Measurements from ENCODE around the gene PCDH9. TPM values are rescaled to one million over a fixed set of nuclear protein-coding genes. Genes with fewer than 3 reads are reported as not detected.
A peak's percentile ranks its signal among the peaks of the same experiment; 100 is the strongest.

PCDH9 gene
- total RNA-seq, 1 experiment from 2014 or later = 0.12 TPM

DNA sequence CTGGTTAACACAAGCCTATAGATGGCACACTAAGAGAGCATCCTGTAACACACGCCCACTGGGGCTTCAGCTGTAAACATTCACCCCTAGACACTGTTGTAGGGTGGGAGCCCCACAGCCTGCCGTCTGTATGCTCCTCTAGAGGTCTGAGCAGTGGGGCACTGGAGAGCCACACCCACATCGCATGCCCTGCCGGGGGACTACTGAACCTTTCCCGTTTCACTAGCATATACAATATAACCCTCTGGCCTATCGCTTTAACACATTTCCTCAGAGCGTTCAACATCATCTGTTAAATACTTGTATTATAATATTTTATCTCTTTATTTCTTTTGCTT, 73.4 kb downstream of the PCDH9 start:
- no peak for DNase-seq (ENCODE audit: low read depth)

DNA sequence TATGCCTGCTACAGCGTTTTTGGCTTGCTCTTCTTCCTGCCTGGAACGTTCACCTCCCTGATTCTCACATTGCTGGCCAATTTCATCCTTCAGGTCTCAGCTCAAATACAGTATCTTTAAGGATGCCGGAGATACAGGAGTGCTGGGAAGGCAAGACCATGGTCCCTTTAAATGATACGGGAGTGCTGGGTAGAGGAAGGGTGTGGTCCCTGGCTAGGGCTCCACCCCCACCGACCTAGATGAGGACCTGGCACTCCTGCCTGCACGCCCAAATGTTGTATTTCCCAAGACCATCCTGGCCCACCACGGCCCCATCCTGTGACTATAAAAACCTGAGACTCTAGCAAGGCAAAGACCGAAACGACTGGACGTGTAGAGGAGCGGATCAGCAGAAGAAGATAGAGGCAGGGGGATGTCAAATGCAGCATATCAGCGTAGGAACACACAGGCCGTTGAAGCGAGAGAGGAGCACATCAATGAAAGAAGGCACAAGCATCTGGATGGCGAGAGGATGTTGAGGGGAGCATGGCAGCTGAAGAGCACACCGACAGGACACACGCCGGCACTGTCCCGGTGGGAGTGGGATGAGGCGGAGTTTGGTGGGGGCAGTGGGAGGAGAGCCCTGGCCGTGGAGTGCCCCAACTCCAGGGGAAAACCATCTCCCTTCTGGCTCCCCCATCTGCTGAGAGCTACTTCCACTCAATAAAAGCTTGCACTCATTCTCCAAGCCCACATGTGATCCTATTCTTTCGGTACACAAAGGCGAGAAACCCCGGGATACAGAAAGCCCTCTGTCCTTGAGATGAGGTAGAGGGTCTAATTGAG, 74.0 kb downstream of the PCDH9 start:
- no peak for DNase-seq (ENCODE audit: low read depth)

DNA sequence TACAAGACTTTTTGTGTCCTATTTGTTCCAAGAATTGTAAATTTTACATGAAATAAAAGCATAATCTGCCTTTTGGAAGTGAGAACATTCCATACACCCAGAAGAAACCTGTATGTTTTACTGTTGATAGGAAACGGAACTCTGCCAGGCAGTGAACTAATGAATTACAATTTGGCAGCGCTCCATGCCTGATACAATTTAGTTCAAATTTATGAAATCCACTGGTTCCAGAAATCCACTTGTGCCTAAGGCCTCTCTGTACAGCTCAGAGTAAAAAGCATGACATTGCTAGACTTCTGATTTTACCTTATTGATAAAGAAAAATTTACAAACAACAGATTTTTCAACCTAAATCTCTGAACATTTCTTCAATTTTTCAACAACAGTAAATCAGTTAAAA, 78.1 kb downstream of the PCDH9 start:
- DNase-seq (ENCODE audit: low read depth) = no peak

DNA sequence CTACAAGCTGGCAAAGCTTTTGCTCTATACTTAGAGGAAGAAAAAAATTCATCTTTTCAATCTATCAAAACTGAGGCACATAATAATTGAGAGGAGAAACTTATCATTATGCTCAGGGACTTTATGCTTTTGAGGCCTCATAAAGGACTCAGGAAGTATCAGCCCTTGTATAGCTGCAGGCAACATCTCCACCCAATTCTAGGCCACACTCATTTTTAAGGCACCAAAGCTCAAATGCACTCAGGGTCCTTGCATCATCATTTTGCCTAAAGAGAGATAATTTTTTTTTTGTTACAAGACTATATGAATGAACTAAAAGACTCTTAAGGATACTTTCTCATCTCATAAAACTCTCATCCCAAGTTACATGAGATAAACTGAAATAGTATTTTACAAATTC, 78.5 kb downstream of the PCDH9 start:
- no peak for DNase-seq (ENCODE audit: low read depth)

DNA sequence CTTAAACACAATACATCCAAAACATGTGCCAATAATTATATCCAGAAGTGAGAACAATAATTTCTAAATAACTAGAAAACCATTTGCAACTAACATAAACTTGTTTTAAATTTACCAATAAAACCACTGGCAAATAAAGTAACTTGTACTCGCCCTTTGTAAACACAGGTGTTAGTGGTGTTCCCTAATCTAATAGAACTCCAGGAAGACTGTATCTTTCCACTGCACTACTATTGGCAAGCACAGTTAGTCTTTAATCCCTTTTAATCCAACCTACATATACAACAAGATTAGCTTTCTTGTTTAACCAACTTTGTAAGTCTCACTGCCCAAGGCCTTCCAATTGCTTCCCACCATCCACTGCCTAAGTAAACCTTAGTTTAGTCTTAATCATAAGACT, 79.5 kb downstream of the PCDH9 start:
- DNase-seq (ENCODE audit: low read depth) = no peak

DNA sequence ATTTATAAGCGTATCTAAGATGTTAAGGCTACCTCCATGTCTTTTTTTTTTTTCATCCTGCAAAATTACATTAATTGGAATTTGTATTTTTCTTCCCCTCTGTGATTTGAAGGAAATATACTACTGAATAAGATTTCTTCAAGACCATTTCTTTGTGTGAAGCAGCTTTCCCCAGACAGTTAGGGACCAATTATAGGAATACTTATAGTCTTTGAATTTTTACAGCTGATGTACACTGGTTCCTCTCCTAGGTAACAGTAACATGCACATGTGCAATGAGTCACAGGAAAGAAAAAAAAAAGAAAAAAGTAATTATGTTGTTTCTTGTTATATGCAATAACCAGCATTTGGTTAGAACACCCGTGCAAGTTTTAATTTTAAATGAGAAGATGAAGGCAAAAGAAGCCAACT, 82.0 kb downstream of the PCDH9 start:
- DNase-seq (ENCODE audit: low read depth) = no peak

DNA sequence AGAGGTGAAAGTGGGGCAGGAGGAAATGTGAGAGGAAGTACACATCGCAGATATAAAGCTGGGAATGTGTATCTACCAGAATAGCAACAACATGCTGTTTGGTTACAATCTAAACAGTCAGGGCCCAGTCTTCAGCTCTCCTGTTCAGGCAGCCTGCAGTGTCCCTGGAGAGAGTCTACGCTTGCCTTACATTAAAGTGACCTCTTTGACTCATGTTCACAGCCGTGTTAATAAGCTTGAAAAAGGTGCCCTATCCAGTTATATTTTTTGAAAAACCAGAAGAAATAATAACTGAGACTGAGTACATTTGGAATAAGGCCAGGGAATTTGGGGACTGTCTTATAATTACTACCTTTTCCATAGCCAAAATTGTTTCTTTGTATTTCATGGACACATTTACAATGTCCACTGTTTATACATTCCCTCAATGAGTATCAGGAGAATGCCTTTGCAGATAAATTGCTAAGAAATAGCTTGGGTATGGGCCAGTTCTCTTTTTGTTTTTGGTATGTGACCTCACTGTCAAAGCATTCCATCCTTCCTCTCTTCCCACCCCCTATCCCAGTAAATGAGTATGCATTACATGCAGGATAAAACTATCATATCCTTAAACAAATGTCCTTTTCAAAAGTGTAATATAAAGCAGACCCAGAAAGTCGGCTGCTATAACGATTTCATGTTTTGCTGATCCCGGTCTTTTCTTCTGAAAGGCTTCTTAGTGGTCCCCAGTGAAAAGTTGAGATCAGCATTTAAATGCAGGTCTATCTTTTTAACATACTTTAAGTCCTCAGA, 82.6 kb downstream of the PCDH9 start:
- DNase-seq (ENCODE audit: low read depth) = peak; percentile 2

DNA sequence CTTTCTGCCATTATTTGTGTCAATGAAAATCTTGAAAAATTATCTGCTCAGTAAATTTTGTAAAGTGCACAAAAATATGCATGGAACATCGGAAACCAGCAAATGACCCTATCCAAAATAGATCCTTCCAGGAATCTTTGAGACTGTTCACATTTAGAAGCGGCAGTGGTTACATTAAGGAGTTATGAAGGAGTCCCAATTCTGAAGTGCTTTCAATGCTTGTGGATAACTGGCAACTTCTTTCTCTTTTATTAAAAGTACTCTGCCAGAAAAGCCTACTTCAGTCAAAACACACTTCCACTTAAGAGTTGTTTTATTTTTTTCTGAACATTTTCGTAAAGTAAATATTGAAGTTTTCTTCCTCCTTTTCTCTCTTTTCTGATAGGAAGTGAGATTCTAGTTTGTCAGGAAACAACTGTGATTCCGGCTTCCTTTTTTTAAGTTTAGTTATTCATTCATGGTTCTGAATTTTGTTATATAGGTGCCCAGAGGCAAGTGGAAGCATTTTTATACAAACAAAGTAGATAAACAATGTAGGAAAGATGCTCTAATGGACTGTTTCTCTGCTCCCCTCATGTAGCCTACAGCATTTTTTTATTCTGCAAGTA, 83.5 kb downstream of the PCDH9 start:
- DNase-seq (ENCODE audit: low read depth) = no peak

DNA sequence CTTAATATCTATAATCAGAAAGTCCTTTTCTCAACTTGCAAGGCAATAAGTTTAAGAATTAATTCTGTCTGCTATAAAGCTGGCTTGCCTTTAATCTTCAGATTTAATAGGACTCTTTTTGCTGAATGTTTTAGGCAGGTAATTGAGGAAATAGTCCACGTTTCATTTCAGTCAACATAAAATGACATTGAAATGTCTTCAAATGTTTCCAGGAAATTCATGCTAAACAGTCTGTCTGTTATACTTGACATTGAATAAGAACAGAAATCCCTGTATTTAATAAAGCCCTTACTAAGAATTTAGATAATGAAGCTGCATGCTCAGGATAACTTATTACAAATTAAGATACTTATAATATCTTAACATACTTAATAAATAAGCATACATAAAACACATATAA, 84.2 kb downstream of the PCDH9 start:
- DNase-seq (ENCODE audit: low read depth) = no peak

DNA sequence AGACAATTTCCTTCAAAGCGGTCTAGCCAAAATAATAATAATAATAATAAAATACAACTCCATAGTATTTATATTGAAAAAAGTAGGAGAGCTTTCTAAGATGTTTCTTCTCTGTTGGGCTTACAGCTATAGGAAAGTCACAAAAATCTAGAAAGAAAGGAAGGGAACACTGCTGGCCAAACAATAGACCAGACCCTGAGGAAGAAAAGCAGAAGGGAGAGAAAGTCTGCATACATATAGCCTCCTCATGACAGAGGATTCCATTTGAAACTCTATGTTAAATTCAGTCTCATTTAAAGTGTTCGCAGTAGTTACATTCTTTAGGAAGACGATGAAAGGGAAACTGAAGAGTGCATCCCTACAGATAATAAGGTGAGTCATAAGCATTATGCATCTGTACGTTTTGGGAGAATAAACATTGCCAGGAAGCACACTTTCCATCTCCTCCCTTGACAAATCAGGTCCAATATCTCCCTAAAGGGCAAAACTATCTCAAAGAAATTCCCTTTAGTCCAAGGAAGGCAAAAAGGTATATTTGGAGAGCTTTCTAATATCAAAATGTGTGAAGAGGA, 86.5 kb downstream of the PCDH9 start:
- no peak for DNase-seq (ENCODE audit: low read depth)

DNA sequence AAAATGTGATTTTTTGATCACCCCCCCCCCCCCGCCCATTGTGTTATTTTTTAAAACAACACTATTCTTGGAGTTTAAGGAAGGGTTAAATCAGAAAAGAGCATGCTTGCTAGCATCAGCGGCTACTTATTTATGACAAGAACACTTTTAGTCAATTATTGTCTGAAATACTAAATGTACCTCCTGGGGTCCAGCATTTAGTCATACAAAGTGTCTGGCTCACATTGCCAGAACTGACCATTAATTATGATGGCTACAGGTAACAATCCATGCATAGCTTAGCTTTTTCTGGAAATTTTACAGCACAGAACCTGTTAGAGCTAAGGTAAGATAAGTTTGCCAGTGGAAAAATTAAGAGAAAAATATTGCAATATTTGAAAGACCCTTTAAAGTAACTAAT, 90.1 kb downstream of the PCDH9 start:
- no peak for DNase-seq (ENCODE audit: low read depth)

DNA sequence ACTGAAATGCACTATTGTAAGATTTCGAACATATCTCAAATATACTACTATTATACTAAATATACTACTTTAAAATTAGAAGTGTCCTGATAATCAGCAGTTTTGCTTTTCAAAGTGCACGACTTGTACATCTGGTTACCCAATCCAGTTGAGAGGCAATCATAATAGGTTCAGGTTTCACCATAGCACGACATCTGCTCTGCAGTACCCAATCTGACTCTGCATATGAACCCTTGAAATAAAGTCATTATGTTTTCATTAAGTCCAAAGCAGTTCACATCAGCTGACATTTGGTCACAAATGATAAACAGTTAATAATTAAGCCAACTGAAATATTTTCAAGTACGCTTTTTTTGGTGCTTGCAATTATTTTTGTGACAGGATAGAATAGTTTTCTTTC, 90.6 kb downstream of the PCDH9 start:
- DNase-seq (ENCODE audit: low read depth) = no peak

DNA sequence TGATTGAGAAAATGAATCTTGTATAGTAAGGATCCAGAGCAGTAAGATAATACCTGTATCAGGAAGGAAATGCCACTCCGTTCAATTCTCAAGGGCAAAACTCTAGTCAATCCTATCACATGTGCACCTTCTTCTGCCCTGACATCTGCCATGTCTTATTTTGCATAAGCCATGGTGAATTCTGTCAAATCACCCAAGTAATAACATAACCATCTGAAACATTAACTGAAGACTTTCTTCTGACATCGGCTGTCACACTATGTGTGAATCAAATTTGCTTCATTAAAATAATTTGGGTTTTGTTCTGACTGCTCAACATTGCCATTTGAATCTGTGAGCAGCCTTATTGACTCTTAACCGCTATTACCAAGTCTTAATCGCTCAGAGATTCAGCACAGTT, 91.2 kb downstream of the PCDH9 start:
- DNase-seq (ENCODE audit: low read depth) = no peak

DNA sequence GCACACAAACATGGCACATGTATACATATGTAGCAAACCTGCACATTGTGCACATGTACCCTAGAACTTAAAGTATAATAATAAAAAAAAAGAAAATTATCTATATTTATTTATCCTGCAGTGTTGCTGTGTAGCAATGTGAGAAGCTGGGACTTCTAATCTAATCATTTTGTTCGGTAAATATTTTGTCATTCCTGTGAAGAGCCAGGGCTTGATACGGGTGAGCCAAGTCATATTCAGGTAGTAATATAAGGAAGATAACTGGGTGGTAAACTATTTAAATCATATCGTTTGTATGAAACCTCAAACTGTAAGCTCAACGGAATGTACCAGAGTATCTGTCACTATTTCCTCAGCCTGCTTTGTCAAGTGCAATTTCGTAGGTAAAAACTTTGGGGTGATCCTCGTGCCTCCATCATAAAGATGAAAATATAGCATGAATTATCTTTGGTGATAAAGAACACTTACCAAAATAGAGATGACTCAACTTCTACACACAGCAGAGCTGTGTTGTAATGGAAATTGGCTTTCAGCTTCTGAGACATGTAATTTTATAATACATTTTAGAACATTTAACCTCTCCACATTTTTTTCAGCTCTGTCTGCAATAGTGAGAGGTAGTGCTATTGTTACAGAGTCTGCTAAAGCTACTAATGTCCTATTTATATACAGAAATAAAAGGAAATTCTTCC, 92.9 kb downstream of the PCDH9 start:
- DNase-seq (ENCODE audit: low read depth) = no peak

DNA sequence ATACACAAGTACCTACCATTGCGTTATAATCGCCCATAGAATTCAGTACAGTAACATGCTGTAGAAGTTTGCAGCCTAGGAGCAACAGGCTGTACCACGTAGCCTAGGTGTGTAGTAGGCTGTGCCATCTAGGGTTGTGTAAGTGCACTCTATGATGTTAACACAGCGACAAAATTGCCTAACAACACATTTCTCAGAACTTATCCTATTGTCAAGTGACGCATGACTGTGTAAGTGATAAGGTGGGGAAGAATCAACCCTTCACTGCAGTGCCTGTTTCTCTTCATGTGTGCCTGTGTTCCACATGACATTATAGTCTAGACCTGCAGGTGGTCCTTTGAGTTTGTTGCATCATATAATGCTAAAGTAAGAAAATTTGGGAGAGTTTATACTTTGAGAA, 94.0 kb downstream of the PCDH9 start:
- DNase-seq (ENCODE audit: low read depth) = no peak

DNA sequence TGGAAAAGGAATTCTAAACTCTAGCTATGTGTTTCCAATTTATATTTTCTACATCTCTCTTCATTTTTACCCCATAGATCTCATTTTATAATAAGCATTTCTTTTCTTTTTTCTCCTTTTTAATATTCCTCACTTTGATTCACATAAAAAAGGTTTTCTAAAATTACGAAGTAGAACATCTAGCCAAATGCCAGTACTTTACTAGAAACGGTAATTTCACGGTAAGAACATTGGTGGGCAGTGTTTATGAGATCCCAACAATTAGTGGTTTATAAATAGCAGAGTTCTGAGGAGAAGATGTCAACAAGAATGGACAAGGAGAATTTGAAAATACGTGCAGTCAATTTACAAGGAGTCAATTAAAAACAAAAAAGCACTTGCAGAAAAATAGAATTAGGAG, 94.8 kb downstream of the PCDH9 start:
- no peak for DNase-seq (ENCODE audit: low read depth)

DNA sequence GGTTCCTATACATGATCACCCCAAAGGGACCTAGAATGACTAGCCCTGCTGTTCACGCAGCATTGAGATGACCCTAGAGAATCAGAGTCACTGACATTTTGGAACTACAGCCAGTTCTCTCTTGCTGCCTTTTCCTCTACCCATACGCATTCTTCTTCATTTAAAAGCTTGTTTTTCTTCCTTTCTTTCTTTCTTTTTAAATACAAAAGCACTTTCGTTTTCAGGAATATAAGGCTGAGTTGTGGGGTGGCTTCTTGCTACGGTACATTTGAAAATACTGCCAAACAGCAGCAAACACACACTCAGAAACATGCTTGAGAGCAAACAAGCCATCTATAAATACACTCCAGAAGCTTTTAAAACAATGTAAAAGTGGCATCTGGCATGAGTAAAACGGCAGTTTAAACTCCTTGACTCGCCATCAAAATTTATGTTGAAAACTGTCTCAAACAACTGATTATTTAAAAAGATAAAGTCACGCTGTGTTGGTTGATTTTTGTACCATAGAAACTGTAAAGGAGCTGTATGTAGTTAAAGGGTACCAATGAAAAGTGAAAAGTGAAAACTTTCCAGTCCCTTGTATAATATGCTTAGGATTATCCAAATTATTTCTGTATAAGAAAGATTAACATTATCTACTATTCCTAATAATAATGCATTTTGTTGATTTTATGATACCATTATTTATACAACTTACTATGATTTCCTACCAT, 95.6 kb downstream of the PCDH9 start:
- no peak for DNase-seq (ENCODE audit: low read depth)

DNA sequence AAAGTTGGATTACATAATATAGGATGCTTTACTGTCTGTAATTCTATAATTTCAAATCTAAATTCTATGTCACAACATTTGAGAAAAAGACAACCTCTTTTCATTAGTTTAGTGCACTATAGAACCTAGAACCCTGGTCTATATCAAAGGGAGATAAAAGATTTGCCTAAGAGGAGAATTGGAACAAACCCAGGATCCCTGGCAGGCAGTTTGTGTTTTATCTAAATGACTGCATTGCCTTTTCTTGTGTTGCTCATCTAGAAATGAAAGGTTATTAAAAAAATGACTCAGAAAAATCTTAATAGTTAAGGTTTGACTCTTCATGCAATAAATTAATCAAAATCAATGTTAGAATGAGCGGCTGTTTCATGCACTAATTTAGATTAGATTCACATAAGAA, 96.7 kb downstream of the PCDH9 start:
- no peak for DNase-seq (ENCODE audit: low read depth)

DNA sequence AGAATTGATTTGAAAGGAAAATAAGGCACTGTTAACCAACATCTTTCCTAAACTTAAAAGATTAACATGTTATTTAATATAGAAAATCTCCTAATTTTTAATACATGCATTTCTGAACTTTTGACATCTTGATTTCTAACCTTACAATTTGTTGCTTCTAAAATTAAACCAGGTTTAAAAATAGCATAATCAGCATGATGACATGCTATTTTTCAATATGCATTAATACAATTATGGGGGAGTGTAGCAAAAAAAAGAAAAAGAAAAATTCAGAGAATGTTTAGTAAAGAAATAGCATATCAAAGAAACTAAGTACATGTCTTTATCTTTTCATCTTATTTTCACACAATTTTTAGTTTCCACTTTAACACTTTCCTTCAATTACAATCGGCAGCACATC, 98.7 kb downstream of the PCDH9 start:
- no peak for DNase-seq (ENCODE audit: low read depth)

DNA sequence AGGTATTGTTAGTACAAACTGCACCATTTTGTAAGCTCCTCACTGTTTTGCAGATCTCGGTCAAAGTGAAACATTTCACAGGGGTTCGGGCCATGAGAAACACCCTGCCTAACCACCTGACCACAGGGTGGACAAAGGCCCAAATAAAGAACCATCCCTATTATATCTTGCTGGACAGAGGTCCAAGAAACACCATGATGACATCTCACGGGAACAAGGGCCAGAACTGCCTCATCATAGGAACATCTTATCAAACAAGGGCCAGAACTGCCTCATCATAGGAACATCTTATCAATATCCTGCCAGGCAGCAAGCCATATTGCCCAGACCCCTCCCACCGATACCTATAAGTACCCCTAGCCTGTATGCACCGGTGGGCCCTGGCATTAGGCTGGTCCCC, 99.7 kb downstream of the PCDH9 start:
- no peak for DNase-seq (ENCODE audit: low read depth)

DNA sequence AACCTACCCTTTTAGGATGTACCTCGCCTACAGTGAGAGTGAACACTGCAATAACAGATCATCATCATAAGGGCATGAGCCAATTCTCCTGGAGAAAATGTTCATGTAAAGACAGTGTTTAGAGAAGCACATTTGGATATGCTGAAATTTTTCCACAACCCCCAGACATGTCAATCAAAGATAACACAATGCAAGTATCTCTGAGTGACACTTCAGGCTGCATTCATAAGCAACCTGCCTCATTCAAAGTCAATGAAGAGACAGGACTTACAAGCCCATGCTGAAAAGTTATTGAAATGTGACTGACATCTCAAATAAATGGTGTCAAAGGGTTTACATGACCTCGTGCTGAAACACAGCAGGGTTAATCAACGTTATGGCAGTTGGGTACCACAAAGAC, 102.0 kb downstream of the PCDH9 start:
- no peak for DNase-seq (ENCODE audit: low read depth)
